NCI-H1930 (cell line): ENCODE data around the gene ACACA.

Source experiments
- DNase-seq, 2 experiments: peaks; one replicate each; lab custom pipeline; 2025; lab: John Stamatoyannopoulos, UW

The ACACA gene

GRCh38 chr17:37037590-37038155, 369.0 kb downstream of the ACACA start:
- no peak for DNase-seq
